GM21825 (cell line): ENCODE measurements around the gene TMEM74B.
"Not testable (repeated sequence)": the region's sequence is repeated elsewhere in the genome, so short reads cannot be mapped to it uniquely, and the experiment has no call there.

ENCODE experiments used
- ATAC-seq: cut with Tn5 transposase; IDR thresholded peaks from one replicate; pipeline ENCODE4 v1.9.1; 2021; ENCODE audit warnings: mild to moderate bottlenecking, moderate library complexity; ENCODE audit not compliant: unreplicated experiment

Gene TMEM74B

GRCh38 chr20:1184638-1185315 lies at the start of gene TMEM74B:
Gene TMEM74B (minus strand): TSS chr20:1184981. CDS start chr20:1183801, 1,180 bp downstream.
- no peak for ATAC-seq

DNA sequence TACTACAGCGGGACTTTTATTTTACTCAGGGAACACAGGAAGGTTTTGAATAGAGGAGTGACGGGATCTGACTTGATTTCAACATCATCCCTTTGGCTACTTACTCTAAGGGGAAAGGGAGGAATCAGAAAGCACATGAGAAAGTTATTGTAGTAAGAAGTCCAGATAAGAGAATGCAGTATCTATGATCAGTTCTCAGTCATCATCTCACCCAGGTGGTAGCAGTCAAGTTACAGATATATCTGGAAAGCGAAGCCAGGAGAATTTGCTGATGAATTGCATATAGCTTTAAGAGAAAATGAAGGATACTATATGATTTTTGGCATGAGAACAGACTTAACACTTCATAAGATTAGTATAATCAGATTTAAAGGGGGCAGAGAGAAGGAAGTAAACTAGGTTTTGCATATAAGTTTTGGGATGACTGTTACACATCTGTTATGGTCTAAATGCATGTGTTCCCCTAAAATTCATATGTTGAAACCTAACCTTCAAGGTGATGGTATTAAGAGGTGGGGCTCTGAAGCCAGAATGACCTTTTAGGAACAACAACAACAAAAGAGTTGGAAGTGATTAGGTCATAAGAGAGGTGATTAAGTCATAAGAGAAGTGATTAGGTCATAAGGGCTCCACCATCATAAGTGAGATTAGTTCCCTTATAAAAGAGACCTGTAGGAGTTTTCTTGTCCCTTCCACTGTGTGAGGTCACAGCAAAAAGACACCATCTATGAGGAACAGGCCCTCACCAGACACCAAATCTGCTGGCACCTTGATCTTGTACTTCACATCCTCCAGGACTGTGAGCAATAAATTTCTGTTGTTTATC lies 47.7 kb upstream of the TMEM74B start:
- ATAC-seq: no peak

- no peak for ATAC-seq
These were observed 44.8 kb upstream of the TMEM74B start for GRCh38 chr20:1229541-1229940.

- ATAC-seq: peak; percentile 56
These were observed 41.2 kb upstream of the TMEM74B start, which contains the start of gene RAD21L1 for GRCh38 chr20:1225783-1226654. Gene RAD21L1 (plus strand): TSS chr20:1226044. CDS start chr20:1228454, 2,410 bp downstream.

DNA sequence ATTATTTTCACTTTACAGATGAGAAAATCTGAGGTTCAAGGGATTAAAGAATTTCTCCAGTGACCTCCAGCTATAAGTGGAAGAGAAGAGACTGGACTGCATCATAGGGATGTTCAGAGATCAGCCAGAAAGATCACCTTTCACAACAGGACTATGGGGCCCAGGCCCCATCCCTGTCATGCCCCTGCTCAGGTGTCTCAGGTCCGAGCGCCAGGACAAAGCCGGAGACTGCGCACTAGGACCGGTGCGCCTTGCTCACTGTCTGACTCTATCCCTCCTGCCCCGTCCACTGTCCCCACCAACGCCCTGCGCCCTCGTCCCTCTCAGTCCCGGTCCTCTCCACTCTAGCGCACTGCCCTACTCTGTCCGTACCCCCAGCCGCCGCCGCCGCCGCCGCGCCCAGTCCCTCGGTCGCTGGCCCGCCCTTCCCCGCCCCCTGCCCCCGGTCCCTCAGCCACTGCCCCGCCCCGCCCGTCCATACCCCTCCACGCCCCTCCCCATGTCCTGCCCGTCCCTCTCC lies 40.5 kb upstream of the TMEM74B start:
- ATAC-seq: peak; percentile 18

DNA sequence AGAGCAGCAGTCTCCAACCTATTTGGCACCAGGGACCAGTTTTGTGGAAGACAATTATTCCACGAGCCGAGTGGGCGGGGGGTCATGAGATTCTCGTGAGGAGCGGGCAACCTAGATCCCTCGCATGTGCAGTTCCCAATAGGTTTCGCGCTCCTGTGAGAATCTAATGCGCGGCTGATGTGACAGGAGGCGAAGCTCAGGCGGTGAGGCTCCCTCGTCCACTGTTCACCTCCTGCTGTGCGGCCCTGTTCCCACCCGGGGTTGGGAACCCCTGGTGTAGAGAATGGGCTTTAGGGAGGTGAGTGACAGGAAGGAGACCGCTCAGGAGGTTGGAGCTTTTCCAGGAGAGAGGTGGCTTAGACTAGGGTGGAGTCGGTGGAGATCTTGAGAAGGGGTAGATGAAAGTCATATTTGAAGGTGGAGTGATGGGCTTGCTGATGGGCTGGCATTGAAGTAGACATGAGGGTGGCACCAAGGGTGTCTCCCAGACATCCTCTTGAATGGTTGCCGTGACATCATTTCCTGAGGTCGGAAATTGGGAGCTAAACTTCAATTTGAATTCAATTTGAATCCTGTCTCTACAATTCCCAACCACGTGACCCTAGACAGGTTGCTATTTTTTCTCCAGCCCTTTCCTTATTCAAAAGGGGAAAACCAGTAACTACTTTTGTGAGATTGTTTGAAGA lies 39.6 kb upstream of the TMEM74B start:
- ATAC-seq: no peak

DNA sequence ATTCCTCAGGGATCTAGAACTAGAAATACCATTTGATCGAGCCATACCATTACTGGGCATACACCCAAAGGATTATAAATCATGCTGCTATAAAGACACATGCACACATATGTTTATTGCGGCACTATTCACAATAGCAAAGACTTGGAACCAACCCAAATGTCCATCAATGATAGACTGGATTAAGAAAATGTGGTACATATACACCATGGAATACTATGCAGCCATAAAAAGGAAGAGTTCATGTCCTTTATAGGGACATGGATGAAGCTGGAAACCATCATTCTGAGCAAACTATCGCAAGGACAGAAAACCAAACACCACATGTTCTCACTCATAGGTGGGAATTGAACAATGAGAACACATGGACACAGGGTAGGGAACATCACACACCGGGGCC lies 38.0 kb upstream of the TMEM74B start:
- not testable (repeated sequence) for ATAC-seq

GRCh38 chr20:1216527-1217427 lies 32.0 kb upstream of the TMEM74B start:
- not testable (repeated sequence) for ATAC-seq

DNA sequence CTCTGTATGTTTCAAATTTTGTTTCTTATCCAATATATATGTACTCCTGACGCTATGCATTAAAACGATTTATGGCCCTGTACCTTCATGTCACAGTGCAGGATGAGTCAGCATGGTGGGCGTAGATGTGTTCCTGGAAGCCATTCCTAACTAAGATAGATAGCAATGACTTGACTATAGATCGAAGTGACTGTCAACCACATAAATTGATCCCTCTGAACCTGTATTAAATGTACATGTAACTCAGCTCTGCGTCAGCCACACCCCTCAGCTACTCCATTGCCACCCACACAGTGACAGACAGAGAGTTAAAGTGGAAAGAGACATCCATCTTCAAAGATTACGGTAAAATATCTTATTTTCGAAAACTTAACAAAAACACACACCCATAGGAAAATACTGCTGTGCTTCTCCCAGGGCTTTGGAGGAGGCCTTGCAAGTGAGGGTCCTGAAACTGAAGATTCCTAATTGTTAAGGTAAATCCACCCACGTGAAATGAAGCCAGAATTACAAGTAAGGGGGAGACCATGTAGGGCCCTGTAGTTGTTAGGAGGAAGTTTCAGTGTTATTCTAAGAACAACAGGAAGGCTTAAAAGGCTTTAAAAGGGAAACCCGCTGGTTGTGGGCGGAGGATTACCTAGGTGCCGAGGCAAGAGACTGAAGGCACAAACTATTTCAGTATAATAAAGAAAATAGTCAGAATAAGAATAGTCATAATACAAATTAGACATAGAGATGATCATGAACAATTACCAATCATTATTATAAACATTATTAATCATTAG lies 30.8 kb upstream of the TMEM74B start:
- no peak for ATAC-seq

DNA sequence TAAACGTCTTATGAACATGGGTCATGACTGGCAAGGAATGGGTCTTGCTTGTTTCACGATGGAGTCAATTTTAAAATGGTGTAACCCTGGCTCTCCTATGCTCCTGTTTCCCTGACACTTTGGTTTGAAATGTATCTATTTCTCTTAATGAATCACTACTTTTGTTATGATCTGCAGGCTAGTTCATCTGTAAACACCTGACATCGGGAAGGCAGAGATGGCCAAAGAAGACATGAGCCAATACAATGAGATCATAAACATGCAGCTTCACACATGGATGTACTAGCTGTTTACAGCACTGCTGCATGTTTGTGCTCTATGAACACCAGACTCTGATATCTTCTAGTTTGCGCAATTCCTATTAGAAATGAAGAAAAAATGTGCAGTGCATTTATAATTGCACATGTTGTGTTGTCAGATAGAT lies 30.1 kb upstream of the TMEM74B start:
- ATAC-seq: no peak

DNA sequence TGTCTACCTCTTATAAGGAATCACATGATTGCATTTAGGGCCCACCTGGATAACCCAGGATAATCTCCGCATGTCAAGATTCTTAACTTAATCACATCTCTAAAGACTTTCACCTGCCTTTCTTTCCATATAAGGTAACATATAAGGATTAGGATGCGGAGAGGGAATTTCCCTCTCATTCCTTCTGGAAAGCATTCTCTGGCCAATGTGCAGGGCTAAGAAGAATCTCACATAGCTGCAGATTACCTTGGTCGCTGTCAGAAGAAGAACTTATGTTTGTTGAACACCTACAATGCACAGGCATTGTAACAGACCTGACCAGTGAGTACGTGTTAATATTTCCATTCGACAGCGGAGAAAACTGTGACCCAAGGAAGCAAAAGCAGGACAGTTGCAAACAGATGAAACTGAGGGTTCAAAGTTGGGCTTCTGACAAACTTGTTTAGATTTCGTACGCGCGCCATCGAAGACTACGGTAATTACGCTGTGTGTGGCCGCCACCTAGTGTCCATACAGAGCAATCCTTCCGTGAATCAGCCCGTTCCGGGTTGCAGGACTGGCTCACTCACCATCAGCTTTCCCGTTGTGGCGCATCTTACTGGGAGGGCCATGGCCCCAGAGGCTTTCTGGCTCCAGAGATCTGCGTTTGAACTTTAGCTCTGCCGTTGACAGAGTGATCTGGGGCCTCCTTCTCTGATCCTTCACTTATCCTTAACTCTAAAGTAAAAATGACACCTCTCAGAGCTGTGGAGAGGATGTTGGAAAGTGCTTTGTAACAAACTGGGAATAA lies 28.0 kb upstream of the TMEM74B start:
- ATAC-seq: peak; percentile 61

GRCh38 chr20:1212023-1212422 lies 27.2 kb upstream of the TMEM74B start:
- no peak for ATAC-seq

- ATAC-seq: no peak
These were observed 25.7 kb upstream of the TMEM74B start for GRCh38 chr20:1210501-1210900.

GRCh38 chr20:1209447-1210387 lies 24.9 kb upstream of the TMEM74B start:
- no peak for ATAC-seq

DNA sequence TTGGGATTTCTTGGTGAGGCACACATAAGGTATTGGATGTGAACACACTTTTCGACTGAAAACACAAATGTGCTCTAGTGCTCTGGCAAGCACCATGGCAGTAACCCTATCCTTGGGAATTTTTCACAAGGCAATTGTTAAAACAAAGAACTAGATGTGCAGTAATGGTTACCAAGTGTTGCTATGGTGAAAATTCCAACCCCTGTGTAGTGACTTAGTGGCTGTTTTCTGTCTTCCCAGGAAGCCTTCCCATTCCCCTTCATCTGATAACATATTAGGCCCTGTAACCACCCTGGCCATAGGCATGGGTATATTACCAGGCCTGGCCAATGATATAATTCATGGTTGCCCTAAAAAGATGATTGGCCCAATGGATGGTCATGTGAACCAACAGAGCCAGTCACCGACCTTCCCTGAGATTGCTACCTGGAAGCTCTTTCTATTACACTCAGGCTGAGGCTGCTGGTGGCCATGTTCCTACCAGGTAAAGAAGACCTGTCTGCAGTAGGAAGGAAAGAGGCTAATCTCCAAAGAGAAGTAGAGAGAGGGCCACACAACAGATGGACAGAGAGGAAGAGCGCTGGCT lies 22.6 kb upstream of the TMEM74B start:
- no peak for ATAC-seq
